Endodermal cell (in vitro differentiated cells): Measurements from ENCODE around the gene PRKCE. TPM values are rescaled to one million over a fixed set of nuclear protein-coding genes. Genes with fewer than 3 reads are reported as not detected.

Experiments used
- DNase-seq: peaks from one replicate; pipeline ENCODE4 v3.0.0-alpha.2; 2017
- H3K27ac ChIP-seq: 2 replicates; pipeline ENCODE4 v1.5.1; 2013; ENCODE audit warnings: mild to moderate bottlenecking, low read depth, low read length, moderate library complexity
- H3K27me3 ChIP-seq: 2 replicates; pipeline ENCODE4 v1.6.1; 2013; ENCODE audit warnings: mild to moderate bottlenecking, low read length, moderate library complexity; ENCODE audit not compliant: insufficient read depth, control insufficient read depth, poor library complexity, severe bottlenecking
- H3K36me3 ChIP-seq: 2 replicates; pipeline ENCODE4 v1.7.0; 2013; ENCODE audit warnings: mild to moderate bottlenecking, low read length, moderate library complexity; ENCODE audit not compliant: control insufficient read depth, insufficient read depth
- H3K4me1 ChIP-seq: one replicate; pipeline ENCODE4 v1.7.0; 2013; ENCODE audit warnings: low read length; ENCODE audit not compliant: control insufficient read depth, insufficient read depth
- H3K4me3 ChIP-seq: 2 replicates; pipeline ENCODE4 v1.5.1; 2013; ENCODE audit warnings: mild to moderate bottlenecking, low read length, moderate library complexity
- H3K9ac ChIP-seq: 2 replicates; pipeline ENCODE4 v1.6.1; 2013; ENCODE audit warnings: mild to moderate bottlenecking, low read length, moderate library complexity; ENCODE audit not compliant: poor library complexity, severe bottlenecking; ENCODE audit errors: extremely low read depth
- H3K9me3 ChIP-seq: 2 replicates; pipeline ENCODE4 v1.6.1; 2013; ENCODE audit warnings: mild to moderate bottlenecking, low read length, moderate library complexity; ENCODE audit not compliant: control insufficient read depth
- H3K27ac Mint-ChIP-seq: 2 replicates; pipeline ENCODE4 v1.8.0; 2020; ENCODE audit warnings: mixed read lengths
- H3K27me3 Mint-ChIP-seq: 2 replicates; pipeline ENCODE4 v1.8.0; 2021; ENCODE audit warnings: mild to moderate bottlenecking, mixed read lengths; ENCODE audit not compliant: insufficient read depth
- H3K36me3 Mint-ChIP-seq: 2 replicates; pipeline ENCODE4 v1.8.0; 2020; ENCODE audit warnings: low read depth, mixed read lengths
- H3K4me1 Mint-ChIP-seq: 2 replicates; pipeline ENCODE4 v1.8.0; 2020; ENCODE audit warnings: mixed read lengths
- H3K4me3 Mint-ChIP-seq: 2 replicates; pipeline ENCODE4 v1.8.0; 2020; ENCODE audit warnings: mild to moderate bottlenecking, moderate library complexity, mixed read lengths
- H3K9me3 Mint-ChIP-seq: 2 replicates; pipeline ENCODE4 v1.8.0; 2020; ENCODE audit warnings: mild to moderate bottlenecking, mixed read lengths
- WGBS, 2 experiments: methylation state at CpG; one replicate each; pipeline versions ENCODE4 v1.1.5 to v1.1.7; 2013; ENCODE audit warnings: missing lambda C conversion rate in 2 of 2, mixed read lengths in 1 of 2; ENCODE audit not compliant: insufficient coverage in 1 of 2, insufficient read length in 1 of 2; 5-methylcytosine and 5-hydroxymethylcytosine counted together
- total RNA-seq, 2 donors: library from RNA; stranded (reverse); fragmentation: NEBNext Ultra II Directional in 1 of 2; extraction: Animal tissue kit (Norgen Biotek cat#: 25700) in 1 of 2; gene quantifications; 2 replicates in 1 of 2; 3 replicates in 1 of 2; pipeline ENCODE4 v1.2.1, GENCODE V29; 2021
- TF ChIP-seq, protein P1 (sequence below): fragments of 200-600 bp; sonication (generic); conservative IDR thresholded peaks from 2 replicates; pipeline ENCODE4 v1.5.0; 2021; ENCODE audit warnings: antibody characterized with exemption, mild to moderate bottlenecking

Gene PRKCE
- total RNA-seq, 2 donors from 2014 or later = 1.4 to 1.7 TPM

DNA sequence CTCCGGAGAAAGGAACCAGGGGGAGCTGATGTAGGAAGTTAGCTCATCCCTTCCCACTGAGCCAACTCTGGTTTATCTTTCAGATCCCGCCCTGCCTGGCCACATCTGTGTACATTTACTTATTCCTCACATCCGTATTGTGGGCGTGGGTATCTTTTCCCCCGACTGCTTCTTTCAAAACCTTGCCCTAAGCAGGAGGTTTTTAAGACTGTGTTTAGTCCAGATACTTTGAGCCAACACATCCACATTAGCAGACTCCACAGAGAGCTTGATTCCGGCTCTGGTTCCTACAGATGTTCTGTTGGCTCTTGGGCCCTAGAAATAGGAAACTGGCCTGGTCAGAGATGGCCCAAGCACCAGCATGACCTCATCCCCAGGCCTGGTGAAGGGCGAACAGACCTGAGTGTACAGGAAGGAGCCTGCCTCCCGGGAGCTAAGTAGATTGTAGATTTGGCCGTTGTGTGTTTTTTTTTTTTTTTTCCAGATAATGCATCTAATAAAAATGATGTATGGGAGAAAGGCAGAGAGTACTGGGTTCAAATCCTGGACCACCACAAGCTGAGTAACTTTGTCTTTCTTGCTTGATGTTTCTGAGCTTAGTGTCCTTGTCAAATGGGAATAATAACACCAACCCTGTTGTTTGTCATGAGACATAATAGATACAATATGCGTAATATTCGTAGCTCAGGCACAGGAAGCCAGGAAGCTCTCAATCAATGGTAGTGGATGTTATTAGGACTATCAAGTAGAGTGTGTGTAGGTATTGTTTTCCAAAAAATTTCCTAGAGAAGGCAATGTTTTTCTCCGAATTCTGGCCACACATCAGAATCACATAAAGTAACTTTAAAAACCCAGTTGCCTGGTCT, 92.3 kb downstream of the PRKCE start:
- Histone ChIP-seq H3K4me3 (no peak overlapping the region), H3K27me3 (peaks cover 18% of the 10 kb centered on the region), H3K27ac (no peak overlapping the region), H3K9me3 (peaks cover 11% of the 10 kb centered on the region), H3K4me1 (no peaks in the 10 kb centered on the region), H3K9ac (no peak overlapping the region), H3K36me3 (no peaks in the 10 kb centered on the region)
- Mint-ChIP-seq H3K27me3 (peaks cover 22% of the 10 kb centered on the region), H3K9me3 (peaks cover 9% of the 10 kb centered on the region), H3K4me1 (no peaks in the 10 kb centered on the region), H3K36me3 (no peaks in the 10 kb centered on the region), H3K27ac (no peak overlapping the region), H3K4me3 (no peak overlapping the region)
- no peak for DNase-seq
- TF ChIP-seq, protein P1, sequence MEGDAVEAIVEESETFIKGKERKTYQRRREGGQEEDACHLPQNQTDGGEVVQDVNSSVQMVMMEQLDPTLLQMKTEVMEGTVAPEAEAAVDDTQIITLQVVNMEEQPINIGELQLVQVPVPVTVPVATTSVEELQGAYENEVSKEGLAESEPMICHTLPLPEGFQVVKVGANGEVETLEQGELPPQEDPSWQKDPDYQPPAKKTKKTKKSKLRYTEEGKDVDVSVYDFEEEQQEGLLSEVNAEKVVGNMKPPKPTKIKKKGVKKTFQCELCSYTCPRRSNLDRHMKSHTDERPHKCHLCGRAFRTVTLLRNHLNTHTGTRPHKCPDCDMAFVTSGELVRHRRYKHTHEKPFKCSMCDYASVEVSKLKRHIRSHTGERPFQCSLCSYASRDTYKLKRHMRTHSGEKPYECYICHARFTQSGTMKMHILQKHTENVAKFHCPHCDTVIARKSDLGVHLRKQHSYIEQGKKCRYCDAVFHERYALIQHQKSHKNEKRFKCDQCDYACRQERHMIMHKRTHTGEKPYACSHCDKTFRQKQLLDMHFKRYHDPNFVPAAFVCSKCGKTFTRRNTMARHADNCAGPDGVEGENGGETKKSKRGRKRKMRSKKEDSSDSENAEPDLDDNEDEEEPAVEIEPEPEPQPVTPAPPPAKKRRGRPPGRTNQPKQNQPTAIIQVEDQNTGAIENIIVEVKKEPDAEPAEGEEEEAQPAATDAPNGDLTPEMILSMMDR = no peak
- WGBS, 2 experiments = 77 to 84% methylated on average over 6 to 12 of the region's 12 CpGs

DNA sequence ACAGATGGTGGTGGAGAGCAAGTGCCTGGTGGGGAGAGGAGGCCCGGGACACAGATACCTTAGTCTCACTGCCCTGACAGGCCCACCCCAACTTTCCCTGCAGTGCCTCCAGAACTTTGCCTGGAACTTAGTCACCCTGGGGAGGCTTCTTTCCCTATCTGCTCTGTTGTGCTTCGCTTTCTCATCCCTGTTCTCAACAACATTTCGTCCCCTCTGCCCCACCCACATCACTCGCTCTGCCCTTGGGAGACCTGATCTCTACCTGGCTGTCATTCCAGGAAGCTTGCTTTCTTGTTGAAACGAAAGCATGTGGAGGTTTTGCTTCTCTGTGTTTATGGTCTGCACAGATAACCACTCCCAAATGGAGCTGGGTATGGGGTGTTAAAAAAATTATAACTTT, 93.8 kb downstream of the PRKCE start:
- no peak overlapping the region for H3K27ac ChIP-seq
- peaks cover 9% of the 10 kb centered on the region for H3K9me3 Mint-ChIP-seq
- TF ChIP-seq, protein P1 = no peak
- no peak overlapping the region for H3K4me3 Mint-ChIP-seq
- no peak overlapping the region for H3K4me3 ChIP-seq
- no peaks in the 10 kb centered on the region for H3K4me1 Mint-ChIP-seq
- no peak for DNase-seq
- no peaks in the 10 kb centered on the region for H3K36me3 Mint-ChIP-seq
- peaks cover 11% of the 10 kb centered on the region for H3K9me3 ChIP-seq
- no peaks in the 10 kb centered on the region for H3K4me1 ChIP-seq
- no peak overlapping the region for H3K9ac ChIP-seq
- H3K36me3 ChIP-seq = no peaks in the 10 kb centered on the region
- 89% methylated on average over 5 of the region's 5 CpGs; no CpG with 5 or more reads in 1 of the 2 experiments for WGBS, 2 experiments
- peaks cover 9% of the 10 kb centered on the region for H3K27me3 ChIP-seq
- peaks cover 14% of the 10 kb centered on the region for H3K27me3 Mint-ChIP-seq
- H3K27ac Mint-ChIP-seq = no peak overlapping the region

DNA sequence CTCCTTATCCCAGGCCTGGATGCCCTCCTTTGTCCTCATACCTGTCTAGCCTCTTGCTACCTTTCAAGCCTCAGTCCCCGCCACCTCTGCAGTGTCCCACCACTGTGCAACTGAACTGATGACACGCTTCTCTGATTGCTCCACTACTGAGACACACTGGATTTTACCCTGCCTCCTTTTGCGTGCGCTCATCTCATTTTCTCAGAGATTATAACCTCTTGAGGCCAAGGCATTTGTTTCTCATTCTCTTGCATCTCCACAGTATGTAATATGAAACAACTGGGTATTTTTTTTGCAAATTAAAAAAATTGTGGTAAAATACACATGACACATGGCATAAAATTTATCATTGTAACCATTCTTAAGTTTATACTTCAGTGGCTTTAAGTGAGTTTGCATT, 95.4 kb downstream of the PRKCE start:
- peaks cover 9% of the 10 kb centered on the region for H3K9me3 Mint-ChIP-seq
- no peaks in the 10 kb centered on the region for H3K36me3 Mint-ChIP-seq
- no peak overlapping the region for H3K4me3 Mint-ChIP-seq
- Histone ChIP-seq H3K4me3 (no peak overlapping the region), H3K36me3 (no peaks in the 10 kb centered on the region), H3K9ac (no peak overlapping the region), H3K27me3 (no peaks in the 10 kb centered on the region), H3K27ac (no peak overlapping the region), H3K9me3 (peaks cover 11% of the 10 kb centered on the region), H3K4me1 (no peaks in the 10 kb centered on the region)
- H3K27me3 Mint-ChIP-seq = peaks cover 2% of the 10 kb centered on the region
- H3K4me1 Mint-ChIP-seq = no peaks in the 10 kb centered on the region
- 95 to 96% methylated on average over 4 of the region's 4 CpGs for WGBS, 2 experiments
- no peak for DNase-seq
- no peak overlapping the region for H3K27ac Mint-ChIP-seq
- TF ChIP-seq, protein P1 = no peak
